DMS114 treated with DMSO at 0.1 percent for 48 hours (cell line): ENCODE measurements around the gene CCDC6.
A peak's percentile ranks its signal among the peaks of the same experiment; 100 is the strongest.
"Not testable (repeated sequence)": the region's sequence is repeated elsewhere in the genome, so short reads cannot be mapped to it uniquely, and the experiment has no call there.

Source experiments
- DNase-seq: peaks from one replicate; lab custom pipeline; 2025; ENCODE audit not compliant: unreplicated experiment; lab: John Stamatoyannopoulos, UW

Gene CCDC6

DNA sequence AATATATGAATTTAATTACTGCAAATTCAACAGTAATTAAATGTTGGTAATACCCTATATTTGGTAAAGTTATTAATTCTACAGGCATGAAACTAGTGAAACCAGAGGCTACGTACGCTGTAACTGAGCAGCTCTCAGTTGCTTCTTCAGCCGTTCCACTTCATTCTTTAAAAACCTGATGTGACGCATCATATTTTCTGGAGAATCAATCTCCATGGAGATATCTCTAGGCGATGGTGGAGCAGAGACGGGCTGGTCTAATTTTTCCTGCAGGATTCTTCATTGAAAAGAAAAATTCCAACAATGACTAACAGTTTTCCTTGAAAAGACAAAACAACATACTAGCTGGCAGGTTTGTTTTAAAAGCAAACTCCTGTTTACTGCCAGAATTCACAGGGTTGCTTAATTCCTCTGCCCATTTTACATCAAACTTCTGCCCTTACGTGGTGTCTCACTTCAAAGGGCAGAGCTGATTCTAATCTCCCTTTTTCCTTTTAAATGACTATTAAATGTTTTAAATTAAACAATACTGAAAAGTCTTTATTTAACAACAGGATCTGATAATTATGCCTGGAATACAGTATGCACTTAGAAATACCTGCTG, 93.7 kb downstream of the CCDC6 start:
- DNase-seq, result no peak

DNA sequence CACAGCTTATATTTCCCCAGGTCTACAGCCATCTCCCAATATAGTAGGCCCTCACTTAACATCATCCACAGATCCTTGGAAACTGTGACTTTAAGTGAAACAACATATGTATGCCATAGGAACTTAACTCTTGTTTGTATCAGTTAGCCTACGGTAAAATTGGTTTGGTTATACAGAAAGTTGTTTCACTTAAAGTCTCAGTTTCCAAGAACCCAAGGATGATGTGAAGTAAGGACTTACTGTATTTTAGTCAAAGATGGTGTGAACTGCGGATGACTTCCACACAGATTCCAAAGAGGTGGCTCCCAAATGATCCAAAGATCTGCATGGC, 96.7 kb downstream of the CCDC6 start:
- DNase-seq, result no peak

GRCh38 chr10:59808896-59809643, 97.3 kb downstream of the CCDC6 start:
- DNase-seq, result peak; percentile 42

- DNase-seq, result no peak
Measured at GRCh38 chr10:59807629-59808620, 98.4 kb downstream of the CCDC6 start.

DNA sequence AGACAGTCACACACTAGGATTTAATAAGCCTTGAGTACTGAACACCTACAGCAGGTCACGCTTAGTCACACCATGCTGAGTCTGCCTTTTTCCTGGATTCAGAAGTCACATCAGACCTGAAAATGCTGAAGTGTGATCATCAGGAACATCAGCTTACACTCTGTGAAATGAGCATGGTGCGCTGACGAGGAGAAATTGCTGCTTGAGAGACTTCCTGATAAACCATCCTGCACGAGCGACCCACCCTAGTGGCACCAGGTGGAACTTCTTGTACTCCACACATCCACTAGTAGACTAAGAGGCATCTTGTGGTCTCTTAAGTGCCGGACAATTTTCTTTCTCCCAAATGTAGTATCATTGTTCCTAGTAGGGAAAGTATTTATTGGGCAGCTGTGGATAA, 101.3 kb downstream of the CCDC6 start:
- peak; percentile 32 for DNase-seq

DNA sequence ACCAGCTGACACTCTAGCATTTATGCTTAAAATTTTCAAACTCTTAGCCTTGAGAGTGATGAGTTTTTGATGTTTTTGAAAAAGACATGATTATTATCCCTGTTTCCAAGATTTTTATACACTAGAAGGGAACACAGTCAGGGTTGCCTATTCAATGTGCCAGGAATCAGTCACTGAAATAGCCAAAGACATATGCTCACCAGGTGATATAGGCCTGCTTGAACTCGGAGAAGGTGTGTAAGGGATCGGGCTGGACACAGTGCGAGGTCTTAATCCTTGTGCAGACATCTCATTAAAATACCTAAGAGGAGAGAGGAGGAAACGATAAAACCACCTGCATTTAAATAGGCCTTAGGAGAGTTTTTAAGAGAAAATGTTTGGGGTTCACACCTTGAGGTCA, 102.1 kb downstream of the CCDC6 start:
- no peak for DNase-seq

GRCh38 chr10:59803714-59804113, 102.6 kb downstream of the CCDC6 start:
- no peak for DNase-seq

- DNase-seq, result no peak
Measured at GRCh38 chr10:59801171-59801570, 105.2 kb downstream of the CCDC6 start.

DNA sequence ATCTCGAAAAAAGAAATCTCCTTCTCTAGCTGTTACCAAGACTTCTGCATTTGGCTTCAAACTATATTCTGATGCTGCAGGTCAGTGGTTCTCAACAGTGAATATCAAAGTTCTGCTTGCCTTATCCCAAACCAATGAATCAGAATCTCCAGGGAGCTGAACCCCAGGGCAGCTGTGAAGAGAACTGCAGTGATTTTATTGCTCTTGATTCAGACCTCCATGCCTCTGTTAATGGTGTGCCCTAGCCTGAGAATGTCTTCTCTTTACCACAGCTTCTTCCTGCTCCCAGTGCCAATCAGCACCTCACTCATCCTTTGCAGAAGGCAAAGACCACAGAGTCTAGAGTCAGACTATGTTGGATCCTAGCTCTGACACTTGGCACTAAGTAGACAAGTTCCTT, 106.9 kb downstream of the CCDC6 start:
- DNase-seq, result no peak

DNA sequence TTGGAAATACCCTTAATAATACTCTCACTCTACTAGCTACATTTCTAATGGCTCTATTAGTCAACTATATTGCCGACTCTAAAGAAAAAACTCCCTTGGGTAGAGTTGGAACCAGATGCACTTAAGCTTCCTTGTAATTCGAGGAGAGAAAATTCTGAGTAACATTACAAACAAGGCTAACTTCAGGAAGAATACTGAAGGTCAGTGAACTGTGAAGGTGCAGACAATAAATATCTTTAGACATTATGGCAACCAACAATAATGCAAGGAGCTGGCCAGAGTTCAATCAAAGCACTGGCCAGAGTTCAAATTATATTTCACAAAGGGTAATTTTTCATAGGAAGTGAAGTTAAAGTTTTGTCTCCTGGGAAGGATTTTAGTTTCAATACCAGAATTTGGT, 112.4 kb downstream of the CCDC6 start:
- no peak for DNase-seq

- no peak for DNase-seq
Measured at GRCh38 chr10:59792812-59793211, 113.5 kb downstream of the CCDC6 start.

GRCh38 chr10:59791601-59792000, 114.8 kb downstream of the CCDC6 start:
- no peak for DNase-seq

- not testable (repeated sequence) for DNase-seq
Measured at GRCh38 chr10:59790080-59790479, 116.3 kb downstream of the CCDC6 start.

GRCh38 chr10:59788914-59789313, 117.4 kb downstream of the CCDC6 start:
- DNase-seq, result not testable (repeated sequence)

DNA sequence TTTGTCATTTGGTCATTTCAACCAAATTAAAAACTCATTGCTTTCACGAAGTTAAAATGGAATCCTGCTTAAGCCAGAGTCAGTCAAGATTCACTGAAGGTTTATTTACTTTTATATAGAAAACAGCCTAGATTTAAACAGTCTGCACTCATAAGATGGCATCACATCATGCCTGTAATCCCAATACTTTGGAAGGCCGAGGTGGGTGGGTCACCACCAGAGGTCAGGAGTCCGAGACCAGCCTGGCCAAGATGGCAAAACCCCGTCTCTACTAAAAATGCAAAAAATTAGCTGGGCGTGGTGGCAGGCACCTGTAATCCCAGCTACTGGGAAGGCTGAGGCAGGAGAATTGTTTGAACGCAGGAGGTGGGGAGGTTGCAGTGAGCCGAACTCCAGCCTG, 119.3 kb downstream of the CCDC6 start:
- DNase-seq, result not testable (repeated sequence)

- DNase-seq, result not testable (repeated sequence)
Measured at GRCh38 chr10:59785476-59785875, 120.9 kb downstream of the CCDC6 start.

DNA sequence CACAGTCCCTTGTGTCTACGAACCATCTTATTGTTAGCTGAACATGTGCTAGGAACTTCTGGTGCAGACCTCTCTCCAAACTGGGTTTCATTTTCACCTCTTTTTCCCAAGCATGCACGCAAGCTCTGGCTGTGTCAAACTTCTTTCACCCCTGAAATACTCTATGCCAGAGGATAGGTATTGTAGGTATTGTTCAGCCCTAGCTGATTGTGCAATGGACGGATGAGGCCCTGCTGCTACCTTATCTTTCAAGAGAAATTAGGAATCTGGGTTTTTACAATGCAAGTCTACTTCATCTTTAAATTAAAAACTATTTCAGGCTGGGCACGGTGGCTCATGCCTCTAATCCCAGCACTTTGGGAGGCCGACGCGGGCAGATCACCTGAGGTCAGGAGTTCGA, 124.8 kb downstream of the CCDC6 start:
- no peak for DNase-seq

- no peak for DNase-seq
Measured at GRCh38 chr10:59779756-59780533, 126.4 kb downstream of the CCDC6 start.

- no peak for DNase-seq
Measured at GRCh38 chr10:59774451-59774850, 131.9 kb downstream of the CCDC6 start.

DNA sequence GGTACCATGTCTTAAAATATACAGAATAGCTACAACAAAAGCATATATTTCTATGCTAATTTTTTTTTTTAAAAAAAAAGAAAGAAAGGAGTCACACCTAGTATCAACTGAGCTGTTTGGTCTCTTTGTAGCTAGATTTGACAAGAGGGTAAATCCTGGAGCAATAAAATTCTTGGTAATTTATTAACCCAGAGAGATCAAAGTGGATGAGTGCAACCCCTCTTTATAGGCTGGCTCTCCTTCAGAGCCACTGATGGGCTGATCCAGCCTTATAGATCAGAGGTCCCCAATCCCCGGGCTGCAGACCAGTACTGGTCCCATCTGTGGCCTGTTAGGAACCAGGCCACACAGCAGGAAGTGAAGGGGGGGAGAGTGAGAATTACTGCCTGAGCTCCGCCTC, 133.3 kb downstream of the CCDC6 start:
- DNase-seq, result no peak
